ENCODE results near the gene FAM98B. TPM values are rescaled to one million over a fixed set of nuclear protein-coding genes. Genes with fewer than 3 reads are reported as not detected.

Gene FAM98B
- total and polyA plus RNA-seq, 10 of the 15 experiments (the other 5 are each of a cell fraction or from before 2014, with no cell fraction given), result 1.3 to 36.7 (median 10.9) TPM

DNA sequence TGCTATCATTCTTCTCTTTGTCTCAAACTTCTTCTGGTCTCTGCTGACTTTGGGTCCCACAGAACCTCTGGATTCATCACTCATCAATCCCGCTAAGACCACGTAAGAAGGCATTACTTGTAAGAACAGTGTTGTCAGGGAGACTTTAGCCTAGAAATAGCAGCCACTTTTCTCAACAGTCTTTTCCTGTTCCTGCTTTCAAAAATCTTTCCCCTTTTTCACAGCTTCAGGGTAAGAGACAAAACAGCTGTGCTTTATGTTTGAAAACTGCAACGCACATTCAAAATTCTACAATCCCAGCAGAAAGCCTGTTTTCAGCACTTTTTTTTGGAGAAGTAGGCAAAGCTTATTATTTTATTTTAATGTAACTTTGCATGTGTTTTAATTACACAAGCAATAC lies 42.0 kb upstream of the FAM98B start:
- no peaks in the 10 kb centered on the region for H4K20me1 ChIP-seq (ENCODE audit: control insufficient read depth, insufficient read depth)
- in situ Hi-C loops (cut with MboI), result no loop called here
- no peaks in the 10 kb centered on the region for H3K79me2 ChIP-seq (ENCODE audit: control insufficient read depth, insufficient read depth, low read length)
- H3K4me2 ChIP-seq (ENCODE audit: control insufficient read depth, insufficient read depth), result no peak overlapping the region
- SMC1A ChIA-PET (ENCODE audit: uncharacterized antibody, unreplicated experiment), result interaction anchor here (0.7 kb wide), 1 partner anchor 146 kb away, joined by 3 read pairs; no protein-coding TSS in a partner anchor
- H3K36me3 ChIP-seq (ENCODE audit: control insufficient read depth in 2 of 2, insufficient read depth in 2 of 2, low read length in 1 of 2), result no peaks in the 10 kb centered on the region
- no peak overlapping the region for H3K27ac ChIP-seq (ENCODE audit: control insufficient read depth, insufficient read depth)
- no TSS peak for BruUV-seq (replicated peaks)
- TF ChIP-seq TARDBP (IDR thresholded peaks at IDR 0.05; ENCODE audit: borderline replicate concordance), result no peak
- TF ChIP-seq SREBF2 (IDR thresholded peaks at IDR 0.05; ENCODE audit: low read length), result no peak
- no peak for TF ChIP-seq SIX5 (IDR thresholded peaks at IDR 0.05; ENCODE audit: low read depth, low read length, severe bottlenecking)
- TF ChIP-seq, protein P1, sequence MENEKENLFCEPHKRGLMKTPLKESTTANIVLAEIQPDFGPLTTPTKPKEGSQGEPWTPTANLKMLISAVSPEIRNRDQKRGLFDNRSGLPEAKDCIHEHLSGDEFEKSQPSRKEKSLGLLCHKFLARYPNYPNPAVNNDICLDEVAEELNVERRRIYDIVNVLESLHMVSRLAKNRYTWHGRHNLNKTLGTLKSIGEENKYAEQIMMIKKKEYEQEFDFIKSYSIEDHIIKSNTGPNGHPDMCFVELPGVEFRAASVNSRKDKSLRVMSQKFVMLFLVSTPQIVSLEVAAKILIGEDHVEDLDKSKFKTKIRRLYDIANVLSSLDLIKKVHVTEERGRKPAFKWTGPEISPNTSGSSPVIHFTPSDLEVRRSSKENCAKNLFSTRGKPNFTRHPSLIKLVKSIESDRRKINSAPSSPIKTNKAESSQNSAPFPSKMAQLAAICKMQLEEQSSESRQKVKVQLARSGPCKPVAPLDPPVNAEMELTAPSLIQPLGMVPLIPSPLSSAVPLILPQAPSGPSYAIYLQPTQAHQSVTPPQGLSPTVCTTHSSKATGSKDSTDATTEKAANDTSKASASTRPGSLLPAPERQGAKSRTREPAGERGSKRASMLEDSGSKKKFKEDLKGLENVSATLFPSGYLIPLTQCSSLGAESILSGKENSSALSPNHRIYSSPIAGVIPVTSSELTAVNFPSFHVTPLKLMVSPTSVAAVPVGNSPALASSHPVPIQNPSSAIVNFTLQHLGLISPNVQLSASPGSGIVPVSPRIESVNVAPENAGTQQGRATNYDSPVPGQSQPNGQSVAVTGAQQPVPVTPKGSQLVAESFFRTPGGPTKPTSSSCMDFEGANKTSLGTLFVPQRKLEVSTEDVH (IDR thresholded peaks at IDR 0.05; ENCODE audit: low read depth, partially characterized antibody), result no peak
- no peak for TF ChIP-seq FOXM1 (IDR thresholded peaks at IDR 0.05; ENCODE audit: low read depth, low read length)
- no peak overlapping the region for H3K9ac ChIP-seq (ENCODE audit: control insufficient read depth, insufficient read depth, low read length)
- FAIRE-seq, result no peak
- H3K27me3 ChIP-seq (replicated peaks in 1 of 2; ENCODE audit: control insufficient read depth in 2 of 2, insufficient read depth in 2 of 2, low read length in 1 of 2), result no peaks in the 10 kb centered on the region
- no peak for DNase-seq (ENCODE audit: low read depth, low spot score)
- H2AFZ ChIP-seq (ENCODE audit: control insufficient read depth, low read depth, low read length), result no peak overlapping the region
- RAD21 ChIA-PET (ENCODE audit: unreplicated experiment), result interaction anchor here (0.5 to 0.8 kb wide), 2 partner anchors 59 to 416 kb away, joined by 3 read pairs; no protein-coding TSS in a partner anchor
- no peak overlapping the region for H3K4me3 ChIP-seq
- POLR2A ChIA-PET, result no interaction called here
- H3K9me3 ChIP-seq (replicated peaks; ENCODE audit: control insufficient read depth, insufficient read depth, low read length), result no peaks in the 10 kb centered on the region
- ATAC-seq, result no peak
- CTCF ChIA-PET, result interaction anchor here (1.0 to 2.5 kb wide), 9 partner anchors 8 to 430 kb away, joined by 3 to 8 read pairs (median 4); no protein-coding TSS in a partner anchor
- H3K4me1 ChIP-seq (ENCODE audit: control insufficient read depth, insufficient read depth, low read length), result no peaks in the 10 kb centered on the region
- intact Hi-C loops (cut with micrococcal nuclease; ENCODE audit: unreplicated experiment), result no loop called here
- WGBS (ENCODE audit: insufficient coverage, insufficient replicate concordance, low lambda C conversion rate, missing lambda C conversion rate), result 14% methylated on average over 3 of the region's 3 CpGs

Measured in GM12878 (cell line).